OCI-LY3 (cell line): Measurements from ENCODE around the gene ZFP92.

ENCODE experiments used
- CTCF ChIP-seq: fragments of 200-600, 300-600 bp; sonication (generic); IDR thresholded peaks from 2 replicates; pipeline ENCODE4 v1.5.1; 2014; ENCODE audit warnings: antibody characterized with exemption, low read length, low read depth
- EZH2phosphoT487 ChIP-seq: fragments of 200-600 bp; shearing (Covaris generic); IDR thresholded peaks from 2 replicates; pipeline ENCODE4 v1.6.1; 2018; ENCODE audit warnings: antibody characterized with exemption, mixed run types, low read depth

DNA sequence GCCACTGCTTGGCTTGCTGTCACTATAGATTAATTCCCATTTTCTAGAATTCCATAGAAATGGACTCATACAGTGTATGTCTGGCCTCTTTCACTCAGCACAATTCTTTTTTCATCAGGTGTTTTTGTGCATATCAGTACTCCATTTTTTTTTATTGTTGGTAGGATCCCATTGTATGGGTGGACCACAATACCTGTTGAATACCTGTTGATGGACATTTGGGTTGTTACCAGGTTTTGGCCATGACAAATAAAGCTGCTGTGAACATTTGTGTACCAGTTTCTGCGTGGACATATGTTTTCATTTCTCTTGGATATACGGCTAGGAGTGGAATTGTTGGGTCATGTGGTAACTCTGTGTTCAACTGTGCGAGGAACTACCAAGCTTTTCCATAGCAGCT is 14.9 kb downstream of the ZFP92 start:
- no peak for TF ChIP-seq CTCF
- TF ChIP-seq EZH2phosphoT487 = no peak
